ENCODE results near the gene NHLRC4.

DNA sequence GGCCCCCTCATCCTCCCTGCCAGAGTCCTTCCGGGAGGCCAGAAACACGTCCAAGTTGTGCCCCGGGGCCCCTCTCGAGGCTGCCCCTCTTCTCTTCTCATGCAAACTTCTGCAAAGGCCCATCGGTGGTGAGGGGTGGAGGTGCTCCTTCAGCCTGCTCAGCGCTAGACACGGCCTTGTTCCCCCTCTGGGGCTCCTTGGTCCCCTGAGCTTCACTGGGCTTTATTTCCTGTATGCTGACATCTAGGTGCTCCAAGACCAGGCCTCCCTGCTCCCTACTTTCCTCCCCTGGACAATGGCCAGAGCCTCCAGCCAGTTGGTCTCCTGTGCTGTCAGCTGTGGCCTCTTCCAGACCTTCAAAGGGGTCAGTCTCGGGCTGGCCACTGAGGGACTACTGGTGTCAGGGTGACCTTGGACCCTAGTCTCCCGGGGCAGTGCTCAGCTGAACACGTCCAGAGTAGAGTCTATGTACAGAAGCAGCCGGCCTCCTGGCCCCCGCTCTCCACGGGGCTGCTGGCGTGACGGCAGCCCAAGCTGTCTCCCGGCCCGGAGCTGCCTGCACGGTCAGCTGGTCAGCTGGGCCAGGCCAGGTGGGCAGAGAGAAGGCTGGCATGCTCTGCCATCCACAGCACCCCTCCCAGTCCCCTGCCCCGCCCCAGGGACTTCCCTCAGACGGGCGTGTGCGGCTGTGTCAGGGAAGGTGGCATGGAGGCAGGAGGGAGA is 8.3 kb upstream of the NHLRC4 start:
- TF ChIP-seq FOXP2 (optimal IDR thresholded peaks at IDR 0.05; ENCODE audit: control extremely low read depth, extremely low read length, insufficient read depth) (no peak), EZH2 (IDR thresholded peaks at IDR 0.05) (no peak)

Data from SK-N-MC (cell line).